Stimulated activated CD8-positive, alpha-beta memory T cell treated with anti-CD3 and anti-CD28 coated beads, Interleukin-12 subunit alpha, Interleukin-12 subunit beta, amount 100 ng/mL, for 1 hour (primary cell): ENCODE results near the gene TOLLIP.

ENCODE experiments used
- DNase-seq: peaks from one replicate; pipeline ENCODE4 v3.0.0-alpha.2; 2020; ENCODE audit warnings: low read depth

The TOLLIP gene

GRCh38 chr11:1231396-1232020 lies 77.9 kb downstream of the TOLLIP start:
- DNase-seq = no peak

- no peak for DNase-seq
These were observed 78.7 kb downstream of the TOLLIP start for GRCh38 chr11:1230456-1231395.

DNA sequence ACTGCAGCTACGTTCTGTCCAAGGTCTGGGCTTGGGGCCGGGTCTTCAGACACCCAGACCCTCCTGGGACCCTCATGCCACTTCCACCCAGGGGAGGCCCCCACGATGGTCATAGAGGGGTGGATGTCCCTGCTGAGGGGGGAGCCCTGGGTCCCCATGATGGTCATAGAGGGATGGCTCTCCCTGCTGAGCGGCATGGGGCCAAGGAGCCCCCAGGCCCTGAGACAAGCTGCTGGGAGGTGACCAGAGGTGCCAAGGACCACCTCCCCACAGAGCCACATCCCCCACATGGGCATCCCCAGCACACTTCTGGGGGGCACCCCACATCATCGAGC lies 79.3 kb downstream of the TOLLIP start:
- DNase-seq = no peak

DNA sequence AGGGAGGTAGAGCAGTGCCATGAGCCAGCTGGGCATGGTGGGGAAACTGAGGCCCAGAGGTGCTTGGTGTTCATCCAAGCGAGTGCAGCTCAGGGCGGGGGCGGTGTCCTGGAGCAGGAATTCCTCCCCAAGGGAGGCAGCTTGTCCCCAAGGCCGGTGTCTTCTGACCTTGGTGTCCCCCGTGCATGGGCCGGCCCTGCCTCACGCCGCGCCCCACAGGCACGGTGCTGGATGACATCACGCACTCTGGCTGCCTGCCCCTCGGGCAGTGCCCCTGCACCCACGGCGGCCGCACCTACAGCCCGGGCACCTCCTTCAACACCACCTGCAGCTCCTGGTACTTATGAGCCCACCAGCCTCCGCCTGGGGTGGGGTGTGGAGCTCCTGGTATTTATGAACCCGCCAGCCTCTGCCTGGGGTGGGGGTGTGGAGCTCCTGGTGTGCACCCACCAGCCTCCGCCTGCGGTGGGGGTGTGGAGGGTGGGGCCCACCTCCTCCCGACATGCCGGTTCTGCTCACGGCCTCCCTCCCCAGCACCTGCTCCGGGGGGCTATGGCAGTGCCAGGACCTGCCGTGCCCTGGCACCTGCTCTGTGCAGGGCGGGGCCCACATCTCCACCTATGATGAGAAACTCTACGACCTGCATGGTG lies 79.8 kb downstream of the TOLLIP start:
- no peak for DNase-seq

DNA sequence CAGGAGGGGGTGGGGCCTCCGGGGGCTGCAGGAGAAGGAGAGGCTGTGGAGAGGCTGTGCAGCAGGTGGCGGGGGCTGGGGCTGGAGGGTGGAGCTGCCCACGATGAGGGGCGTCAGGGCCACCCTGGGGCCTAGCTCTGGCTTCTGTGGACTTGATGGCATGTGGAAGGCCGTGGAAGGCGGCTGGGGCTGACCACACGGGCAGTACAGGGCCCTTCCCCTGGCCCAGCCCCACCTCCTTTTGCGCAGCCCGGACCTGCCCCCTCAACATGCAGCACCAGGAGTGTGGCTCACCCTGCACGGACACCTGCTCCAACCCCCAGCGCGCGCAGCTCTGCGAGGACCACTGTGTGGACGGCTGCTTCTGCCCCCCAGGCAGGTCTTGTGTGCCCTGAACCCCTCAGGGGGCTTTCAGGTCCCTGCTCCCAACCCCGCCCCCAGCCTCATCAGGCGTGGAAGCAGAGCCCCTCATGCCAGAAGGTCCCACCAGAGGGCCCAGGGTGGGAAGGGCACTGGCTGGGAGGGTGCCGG lies 80.4 kb downstream of the TOLLIP start:
- no peak for DNase-seq

DNA sequence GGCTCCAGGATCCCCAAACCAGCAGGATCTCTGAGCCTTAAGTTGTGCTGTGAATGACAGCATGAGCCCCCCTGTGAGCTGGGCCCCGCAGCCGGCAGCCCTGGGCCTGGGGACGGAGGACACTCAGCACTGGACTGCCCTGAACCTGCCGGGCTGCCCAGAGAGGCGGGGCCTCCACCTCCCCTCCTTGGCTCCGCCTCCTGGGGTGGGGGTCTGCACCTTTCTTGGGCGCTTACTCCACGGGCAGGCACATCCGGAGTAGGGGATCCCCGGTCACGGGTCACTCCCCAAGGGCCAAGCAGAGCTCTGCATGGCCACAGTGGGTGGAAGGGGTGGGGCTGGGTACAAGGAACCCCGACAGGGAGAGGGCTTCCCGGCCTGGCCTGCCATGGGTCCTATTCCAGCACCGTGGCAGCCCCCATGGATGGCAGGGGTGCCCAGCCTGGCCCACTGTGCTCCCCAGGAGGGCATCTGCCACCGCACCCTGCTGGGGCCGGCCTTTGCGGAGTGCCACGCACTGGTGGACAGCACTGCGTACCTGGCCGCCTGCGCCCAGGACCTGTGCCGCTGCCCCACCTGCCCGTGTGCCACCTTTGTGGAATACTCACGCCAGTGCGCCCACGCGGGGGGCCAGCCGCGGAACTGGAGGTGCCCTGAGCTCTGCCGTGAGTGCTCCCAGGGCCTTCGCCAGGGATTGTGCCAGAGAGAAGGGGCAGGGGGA lies 81.2 kb downstream of the TOLLIP start:
- no peak for DNase-seq

DNA sequence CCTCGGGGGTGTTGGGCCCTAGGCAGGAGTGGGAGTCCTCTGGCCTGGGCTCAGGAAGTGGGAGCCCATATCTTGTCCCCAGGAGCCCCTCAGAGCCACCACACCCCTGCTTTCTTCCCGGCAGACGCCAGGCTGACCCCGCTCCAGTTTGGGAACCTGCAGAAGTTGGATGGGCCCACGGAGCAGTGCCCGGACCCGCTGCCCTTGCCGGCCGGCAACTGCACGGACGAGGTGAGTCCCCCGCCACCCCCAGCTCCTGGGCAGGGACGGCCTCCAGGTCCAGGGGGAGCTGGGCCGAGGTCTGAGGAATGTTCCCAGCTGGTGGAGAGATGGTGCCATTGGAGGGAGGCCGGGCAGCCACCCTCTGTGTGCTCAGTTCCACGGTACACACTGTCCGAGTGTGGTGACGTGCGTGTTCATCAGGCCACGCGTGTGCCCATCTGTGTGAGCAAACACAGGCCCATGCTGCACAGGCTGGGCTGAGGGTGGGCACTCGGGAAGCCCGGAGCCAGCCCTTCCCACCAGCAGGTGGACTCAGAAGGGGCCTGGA lies 81.8 kb downstream of the TOLLIP start:
- DNase-seq = no peak

- no peak for DNase-seq
These were observed 82.4 kb downstream of the TOLLIP start for GRCh38 chr11:1226986-1227550.

GRCh38 chr11:1226226-1226985 lies 83.0 kb downstream of the TOLLIP start:
- DNase-seq = no peak

- no peak for DNase-seq
These were observed 83.8 kb downstream of the TOLLIP start for GRCh38 chr11:1225386-1226225.

DNA sequence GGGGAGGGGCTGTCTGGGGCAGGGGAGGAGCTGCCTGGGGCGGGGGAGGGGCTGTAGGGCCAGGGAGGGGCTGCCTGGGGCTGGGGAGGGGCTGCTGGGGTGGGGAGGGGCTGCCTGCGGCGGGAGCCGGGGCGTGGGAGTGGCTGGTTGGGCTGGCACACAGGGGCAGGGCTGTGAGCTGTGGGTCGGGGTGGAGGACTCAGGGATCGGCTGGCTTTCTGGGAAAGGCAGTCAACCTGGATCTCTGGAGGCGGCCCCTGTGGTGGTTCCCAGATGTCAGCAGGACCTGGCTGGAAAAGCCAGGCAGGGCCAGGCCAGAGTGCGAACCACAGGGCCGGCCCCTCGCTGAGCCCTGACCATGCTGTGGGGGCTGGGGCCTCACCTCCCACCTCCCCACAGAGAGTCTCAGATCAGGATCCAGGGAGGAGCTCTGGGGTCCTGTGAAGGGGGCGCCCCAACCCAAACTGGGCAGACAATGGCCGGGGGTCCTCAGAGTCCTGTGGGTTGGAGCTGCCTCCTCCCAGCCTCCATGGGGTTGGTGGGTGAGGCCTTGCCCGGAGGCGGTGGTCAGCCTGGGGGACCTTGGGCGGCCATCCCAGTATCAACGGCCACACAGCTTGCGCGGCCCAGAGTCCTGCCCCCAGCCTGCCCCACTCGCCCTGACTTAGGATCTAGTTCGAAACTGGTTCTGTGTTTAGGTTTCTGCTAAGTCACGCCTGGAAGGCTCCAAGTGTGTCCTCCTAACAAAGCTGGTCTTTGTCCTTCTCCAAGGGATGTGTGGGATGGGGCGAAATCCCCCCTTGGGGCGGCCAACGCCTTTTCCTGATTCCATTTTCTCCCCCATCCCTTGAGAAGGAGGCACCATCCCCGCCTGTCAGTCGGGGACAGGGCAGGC lies 84.7 kb downstream of the TOLLIP start:
- no peak for DNase-seq
